K562 (cell line): ENCODE results near the gene UPF2. TPM values are rescaled to one million over a fixed set of nuclear protein-coding genes. Genes with fewer than 3 reads are reported as not detected.

ENCODE experiments used
- ARHGAP35 ChIP-seq: fragments of 450-650 bp; IDR thresholded peaks from 2 replicates; pipeline ENCODE4 v1.6.1; 2018; ENCODE audit not compliant: partially characterized antibody
- ATF1 ChIP-seq, 2 experiments: fragments of 450-650 bp in 1 of 2; IDR thresholded peaks; 2 replicates each; pipeline ENCODE4 v1.6.1; 2016; ENCODE audit warnings: missing compliant biosample characterization in 1 of 2, missing genetic modification characterization in 1 of 2
- CCNT2 ChIP-seq: IDR thresholded peaks from 2 replicates; pipeline ENCODE4 v1.6.1; 2011; ENCODE audit warnings: borderline replicate concordance, low read depth, mild to moderate bottlenecking, moderate library complexity, mixed read lengths, low read length; ENCODE audit not compliant: insufficient read length; ENCODE audit errors: extremely low read depth
- CTCF ChIP-seq, 3 experiments: IDR thresholded peaks in 2 of 3; conservative IDR thresholded peaks in 1 of 3; 2 replicates each; pipeline ENCODE4 v1.5.1; 2011 to 2012; ENCODE audit warnings: low read length in 3 of 3, mild to moderate bottlenecking in 3 of 3, control low read depth in 2 of 3, improper control_type of control experiment in 1 of 3, inconsistent platforms in 1 of 3, low read depth in 1 of 3, mixed read lengths in 1 of 3, moderate library complexity in 1 of 3; ENCODE audit not compliant: insufficient read depth in 2 of 3
- DMBX1 ChIP-seq: fragments of 250-450 bp; sonication (Bioruptor Pico); IDR thresholded peaks from 2 replicates; pipeline ENCODE4 v1.8.0; 2022; ENCODE audit warnings: inconsistent platforms, mild to moderate bottlenecking, moderate library complexity, borderline replicate concordance
- EP300 ChIP-seq: IDR thresholded peaks from 2 replicates; pipeline ENCODE4 v1.6.1; 2012; ENCODE audit warnings: low read length, improper control_type of control experiment
- ESRRA ChIP-seq: fragments of 450-650 bp; IDR thresholded peaks from 2 replicates; pipeline ENCODE4 v1.6.1; 2014; ENCODE audit warnings: low read depth, mild to moderate bottlenecking, moderate library complexity, borderline replicate concordance
- FOXM1 ChIP-seq, 2 experiments: fragments of 450-650 bp in 1 of 2; sonication (generic) in 1 of 2; formaldehyde crosslinking in 1 of 2; IDR thresholded peaks; 2 replicates each; pipeline versions ENCODE4 v1.6.1 to v1.9.0; 2017 to 2022; ENCODE audit warnings: low read depth in 2 of 2, mild to moderate bottlenecking in 2 of 2, missing genetic modification reagents in 1 of 2, moderate library complexity in 1 of 2
- HES1 ChIP-seq: fragments of 450-650 bp; IDR thresholded peaks from 2 replicates; pipeline ENCODE4 v1.6.1; 2016; ENCODE audit warnings: low read depth, mild to moderate bottlenecking, moderate library complexity
- KDM2B ChIP-seq: fragments of 250-450 bp; sonication (Bioruptor Pico); IDR thresholded peaks from 2 replicates; pipeline ENCODE4 v1.8.0; 2021; ENCODE audit warnings: mild to moderate bottlenecking, moderate library complexity
- LEF1 ChIP-seq: fragments of 450-650 bp; IDR thresholded peaks from 2 replicates; pipeline ENCODE4 v1.6.1; 2016; ENCODE audit warnings: mild to moderate bottlenecking
- MTA3 ChIP-seq: fragments of 450-650 bp; formaldehyde crosslinking; IDR thresholded peaks from 2 replicates; pipeline ENCODE4 v1.6.1; 2017; ENCODE audit warnings: mild to moderate bottlenecking, borderline replicate concordance
- NFIC ChIP-seq: fragments of 450-650 bp; IDR thresholded peaks from 2 replicates; pipeline ENCODE4 v1.6.1; 2017; ENCODE audit warnings: mild to moderate bottlenecking, inconsistent platforms
- NONO ChIP-seq, 2 experiments: fragments of 200-400 bp in 1 of 2; fragments of 450-650 bp in 1 of 2; formaldehyde crosslinking in 1 of 2; IDR thresholded peaks; 2 replicates each; pipeline ENCODE4 v1.6.1; 2017; ENCODE audit warnings: low read depth in 2 of 2, mild to moderate bottlenecking in 2 of 2, moderate library complexity in 2 of 2, low read length in 1 of 2
- PML ChIP-seq: IDR thresholded peaks from 2 replicates; pipeline ENCODE4 v1.6.1; 2012; ENCODE audit warnings: low read length, inconsistent platforms
- PYGO2 ChIP-seq: fragments of 450-650 bp; IDR thresholded peaks from 2 replicates; pipeline ENCODE4 v1.6.1; 2016; ENCODE audit warnings: mild to moderate bottlenecking, missing genetic modification characterization, moderate library complexity, missing compliant biosample characterization
- SMAD4 ChIP-seq: fragments of 250-450 bp; sonication (Bioruptor Pico); conservative IDR thresholded peaks from 2 replicates; pipeline ENCODE4 v1.8.0; 2021; ENCODE audit warnings: inconsistent platforms, mild to moderate bottlenecking, moderate library complexity
- TAL1 ChIP-seq: fragments of 450-650 bp; IDR thresholded peaks from 2 replicates; pipeline ENCODE4 v1.6.1; 2016; ENCODE audit warnings: mild to moderate bottlenecking
- TEAD4 ChIP-seq, 2 experiments: sonication (generic) in 1 of 2; formaldehyde crosslinking in 1 of 2; IDR thresholded peaks; 2 replicates each; pipeline versions ENCODE4 v1.6.1 to v1.8.0; 2012 to 2022; ENCODE audit warnings: borderline replicate concordance in 1 of 2, inconsistent platforms in 1 of 2, low read length in 1 of 2, mild to moderate bottlenecking in 1 of 2, missing genetic modification reagents in 1 of 2
- ZFP36 ChIP-seq: fragments of 150-350 bp; IDR thresholded peaks from 2 replicates; pipeline ENCODE4 v1.6.1; 2018; ENCODE audit warnings: low read length, low read depth; ENCODE audit not compliant: partially characterized antibody
- ZNF121 ChIP-seq: sonication (generic); formaldehyde crosslinking; conservative IDR thresholded peaks from 2 replicates; pipeline ENCODE4 v1.8.0; 2022; ENCODE audit warnings: missing genetic modification reagents
- ZNF354B ChIP-seq: fragments of 250-450 bp; sonication (Bioruptor Pico); IDR thresholded peaks from 2 replicates; pipeline ENCODE4 v1.4.0; 2020
- ZNF395 ChIP-seq: fragments of 200-800 bp; sonication (Bioruptor generic); IDR thresholded peaks from 2 replicates; pipeline ENCODE4 v1.6.1; 2017; ENCODE audit warnings: missing genetic modification characterization, missing compliant biosample characterization
- ZNF740 ChIP-seq, 3 experiments: fragments of 200-800 bp in 1 of 3; sonication (Bioruptor generic) in 1 of 3; sonication (generic) in 1 of 3; formaldehyde crosslinking in 1 of 3; IDR thresholded peaks; 2 replicates each; pipeline versions ENCODE4 v1.6.1 to v1.8.0; 2016 to 2022; ENCODE audit warnings: mild to moderate bottlenecking in 2 of 3, missing compliant biosample characterization in 2 of 3, missing genetic modification characterization in 2 of 3, missing genetic modification reagents in 1 of 3
- polyA plus RNA-seq, 8 experiments: library from polyadenylated mRNA; depleted of rRNA in 4 of 8; stranded (reverse) in 5 of 8; unstranded in 3 of 8; fragments of >200 nt; fragmentation: Nextera tagmentation in 2 of 8; fragmentation: Illumina TruSeq in 1 of 8; extraction: Ambion mirVana in 2 of 8; extraction: Trizol in 1 of 8; gene quantifications; 2 replicates each; pipeline versions ENCODE4 v1.2.1 to v1.2.3, GENCODE V29; 2011 to 2014; ENCODE audit warnings: inconsistent platforms in 1 of 8, missing spikeins in 1 of 8
- total RNA-seq, 7 experiments: library from RNA; depleted of rRNA in 6 of 7; stranded (reverse); fragments of >200 nt in 6 of 7; fragmentation: Illumina TruSeq in 2 of 7; extraction: Trizol in 2 of 7; gene quantifications; 2 replicates each; pipeline versions ENCODE4 v1.2.1 to v1.2.3, GENCODE V29; 2011 to 2021; ENCODE audit warnings: low replicate concordance in 1 of 7

Gene UPF2
- total and polyA plus RNA-seq, 9 of the 15 experiments (the other 6 are each of a cell fraction or from before 2014, with no cell fraction given), result 13.9 to 37.7 (median 23.7) TPM

- TF ChIP-seq ZNF740 (CRISPR knock-in tag; IDR thresholded peaks at IDR 0.05), result 0 out of 2 replicates have a peak, but pooled peaks have one; percentile 37
- peak in 1 of 2 experiments; percentile 49; a peak in 2 of 4 replicates for TF ChIP-seq ZNF740 (tag; IDR thresholded peaks at IDR 0.05)
- peak; percentile 89 for TF ChIP-seq NFIC
- no peak for TF ChIP-seq ZNF121
- TF ChIP-seq PML, result peak; percentile 91
- no peak for TF ChIP-seq KDM2B (CRISPR knock-in tag)
- TF ChIP-seq HES1, result peak; percentile 83
- TF ChIP-seq NONO (IDR thresholded peaks at IDR 0.05; ENCODE audit: low read depth in 2 of 2, low read length in 1 of 2), result peak in 1 of 2 experiments; percentile 47; a peak in 1 of 4 replicates
- no peak for TF ChIP-seq ATF1 (CRISPR knock-in tag; IDR thresholded peaks at IDR 0.05)
- peak; percentile 31; the same call in 1 of the 2 replicates for TF ChIP-seq ATF1 (tag; IDR thresholded peaks at IDR 0.05)
- peak; percentile 97 for TF ChIP-seq TEAD4 (IDR thresholded peaks at IDR 0.05; ENCODE audit: low read length)
- no peak for TF ChIP-seq TEAD4 (CRISPR knock-in tag; IDR thresholded peaks at IDR 0.05; ENCODE audit: borderline replicate concordance)
- peak; percentile 28 for TF ChIP-seq ZFP36
- TF ChIP-seq FOXM1 (IDR thresholded peaks at IDR 0.05; ENCODE audit: low read depth), result peak; percentile 82
- no peak for TF ChIP-seq FOXM1 (CRISPR knock-in tag; IDR thresholded peaks at IDR 0.05; ENCODE audit: low read depth)
- TF ChIP-seq ZNF354B, result no peak
- peak; percentile 57; the same call in 1 of the 2 replicates for TF ChIP-seq MTA3
- peak; percentile 19; the same call in 1 of the 2 replicates for TF ChIP-seq PYGO2 (tag)
- TF ChIP-seq ESRRA, result peak; percentile 94
- peak; percentile 80 for TF ChIP-seq SMAD4 (CRISPR knock-in tag)
- peak; percentile 98 for TF ChIP-seq ZNF395 (CRISPR knock-in tag)
- TF ChIP-seq CCNT2, result peak; percentile 26
- TF ChIP-seq TAL1, result peak; percentile 91
- TF ChIP-seq LEF1, result peak; percentile 92
- peak; percentile 72; the same call in 1 of the 2 replicates for TF ChIP-seq DMBX1
- no peak for TF ChIP-seq ARHGAP35
- TF ChIP-seq EP300, result peak; percentile 91
- TF ChIP-seq CTCF (IDR thresholded peaks at IDR 0.05 in 2 of 3, conservative IDR thresholded peaks at IDR 0.05 in 1 of 3; ENCODE audit: insufficient read depth in 2 of 3, low read depth in 1 of 3, low read length in 3 of 3), result no peak
Measured at GRCh38 chr10:12063483-12063818, 20.8 kb upstream of the UPF2 start (continued).
